ENCODE data around the gene CACNA1F. TPM values are rescaled to one million over a fixed set of nuclear protein-coding genes. Genes with fewer than 3 reads are reported as not detected.

CACNA1F gene
- 0.47 TPM for total RNA-seq (ENCODE audit: unreplicated experiment)
- long read RNA-seq = 0 reads

GRCh38 chrX:49233176-49233575 lies at the start of gene CACNA1F:
TSS of gene CACNA1F (minus strand) at chrX:49233340. CDS start at chrX:49233309, 31 bp downstream.
- no peaks in the 10 kb centered on the region for H3K4me1 Mint-ChIP-seq (ENCODE audit: low read depth, unreplicated experiment)
- peaks cover 4% of the 10 kb centered on the region for H3K9me3 Mint-ChIP-seq (ENCODE audit: unreplicated experiment)
- DNase-seq = no peak
- no peak for TF ChIP-seq CTCF (IDR thresholded peaks at IDR 0.05; ENCODE audit: partially characterized antibody, unreplicated experiment)
- H3K4me3 Mint-ChIP-seq (ENCODE audit: unreplicated experiment) = no peak within 1 kb of the TSS
- H3K27me3 Mint-ChIP-seq (ENCODE audit: unreplicated experiment) = peaks cover 2% of the 10 kb centered on the region
- H3K27ac Mint-ChIP-seq (ENCODE audit: unreplicated experiment) = no peak within 1 kb of the TSS
- no peaks in the 10 kb centered on the region for H3K36me3 Mint-ChIP-seq (ENCODE audit: unreplicated experiment)

- no peak for TF ChIP-seq CTCF (IDR thresholded peaks at IDR 0.05; ENCODE audit: partially characterized antibody, unreplicated experiment)
- Mint-ChIP-seq H3K36me3 (ENCODE audit: unreplicated experiment) (no peaks in the 10 kb centered on the region), H3K27me3 (ENCODE audit: unreplicated experiment) (peaks cover 2% of the 10 kb centered on the region)
Observed at GRCh38 chrX:49282647-49283011, 49.5 kb upstream of the CACNA1F start.

GRCh38 chrX:49278081-49278480 lies 44.9 kb upstream of the CACNA1F start:
- Mint-ChIP-seq H3K36me3 (ENCODE audit: unreplicated experiment) (no peaks in the 10 kb centered on the region), H3K27me3 (ENCODE audit: unreplicated experiment) (peaks cover 2% of the 10 kb centered on the region), H3K27ac (ENCODE audit: unreplicated experiment) (no peak overlapping the region), H3K9me3 (ENCODE audit: unreplicated experiment) (peaks cover 2% of the 10 kb centered on the region), H3K4me1 (ENCODE audit: low read depth, unreplicated experiment) (peaks cover 12% of the 10 kb centered on the region), H3K4me3 (ENCODE audit: unreplicated experiment) (no peak overlapping the region)
- TF ChIP-seq CTCF (IDR thresholded peaks at IDR 0.05; ENCODE audit: partially characterized antibody, unreplicated experiment) = no peak
- DNase-seq = no peak

More at GRCh38 chrX:49282647-49283011, 49.5 kb upstream of the CACNA1F start:
- no peak for DNase-seq
- H3K27ac Mint-ChIP-seq (ENCODE audit: unreplicated experiment) = no peak overlapping the region
- no peak overlapping the region for H3K4me3 Mint-ChIP-seq (ENCODE audit: unreplicated experiment)
- H3K4me1 Mint-ChIP-seq (ENCODE audit: low read depth, unreplicated experiment) = peaks cover 7% of the 10 kb centered on the region
- H3K9me3 Mint-ChIP-seq (ENCODE audit: unreplicated experiment) = no peaks in the 10 kb centered on the region

- H3K9me3 Mint-ChIP-seq (ENCODE audit: unreplicated experiment) = peaks cover 2% of the 10 kb centered on the region
Observed at GRCh38 chrX:49277535-49277830, 44.3 kb upstream of the CACNA1F start.

More at GRCh38 chrX:49277535-49277830, 44.3 kb upstream of the CACNA1F start:
- Mint-ChIP-seq H3K4me1 (ENCODE audit: low read depth, unreplicated experiment) (peaks cover 12% of the 10 kb centered on the region), H3K27me3 (ENCODE audit: unreplicated experiment) (peaks cover under 1% of the 10 kb centered on the region), H3K4me3 (ENCODE audit: unreplicated experiment) (no peak overlapping the region), H3K36me3 (ENCODE audit: unreplicated experiment) (no peaks in the 10 kb centered on the region), H3K27ac (ENCODE audit: unreplicated experiment) (no peak overlapping the region)
- no peak for TF ChIP-seq CTCF (IDR thresholded peaks at IDR 0.05; ENCODE audit: partially characterized antibody, unreplicated experiment)
- no peak for DNase-seq

Data from glutamatergic neuron (in vitro differentiated cells).